Parathyroid adenoma (tissue), 2 donors: ENCODE results near the gene ENPP7.

Source experiments
- H2AFZ ChIP-seq: fragments of 300-600 bp; sonication (generic); one replicate; pipeline ENCODE4 v1.7.0; 2017; ENCODE audit warnings: antibody characterized with exemption, mild to moderate bottlenecking
- H3K27ac ChIP-seq: fragments of 300-600 bp; sonication (generic); one replicate; pipeline ENCODE4 v1.7.0; 2017
- H3K27me3 ChIP-seq: fragments of 300-600 bp; sonication (generic); one replicate; pipeline ENCODE4 v1.7.0; 2017; ENCODE audit warnings: low read length; ENCODE audit not compliant: control insufficient read depth, insufficient read depth
- H3K36me3 ChIP-seq: fragments of 300-600 bp; sonication (generic); one replicate; pipeline ENCODE4 v1.7.0; 2017; ENCODE audit warnings: low read length; ENCODE audit not compliant: control insufficient read depth, insufficient read depth
- H3K4me1 ChIP-seq: fragments of 300-600 bp; sonication (generic); one replicate; pipeline ENCODE4 v1.7.0; 2017; ENCODE audit warnings: control low read depth
- H3K4me2 ChIP-seq: fragments of 300-600 bp; sonication (generic); one replicate; pipeline ENCODE4 v1.7.0; 2017; ENCODE audit warnings: low read length
- H3K4me3 ChIP-seq: fragments of 300-600 bp; sonication (generic); one replicate; pipeline ENCODE4 v1.7.0; 2017; ENCODE audit warnings: low read depth, low read length
- H3K79me2 ChIP-seq: fragments of 300-600 bp; sonication (generic); one replicate; pipeline ENCODE4 v1.7.0; 2017; ENCODE audit warnings: control low read depth
- H3K9ac ChIP-seq: fragments of 300-600 bp; sonication (generic); one replicate; pipeline ENCODE4 v1.7.0; 2017; ENCODE audit warnings: mild to moderate bottlenecking
- H3K9me3 ChIP-seq: fragments of 300-600 bp; sonication (generic); one replicate; pipeline ENCODE4 v1.7.0; 2017; ENCODE audit warnings: low read length; ENCODE audit not compliant: control insufficient read depth
- TF ChIP-seq, protein P1 (sequence below): fragments of 300-600 bp; sonication (generic); IDR thresholded peaks from one replicate; pipeline ENCODE4 v1.7.0; 2017; ENCODE audit warnings: antibody characterized with exemption, mild to moderate bottlenecking
- donor health status: primary hyperparathyroidism.

The ENPP7 gene

DNA sequence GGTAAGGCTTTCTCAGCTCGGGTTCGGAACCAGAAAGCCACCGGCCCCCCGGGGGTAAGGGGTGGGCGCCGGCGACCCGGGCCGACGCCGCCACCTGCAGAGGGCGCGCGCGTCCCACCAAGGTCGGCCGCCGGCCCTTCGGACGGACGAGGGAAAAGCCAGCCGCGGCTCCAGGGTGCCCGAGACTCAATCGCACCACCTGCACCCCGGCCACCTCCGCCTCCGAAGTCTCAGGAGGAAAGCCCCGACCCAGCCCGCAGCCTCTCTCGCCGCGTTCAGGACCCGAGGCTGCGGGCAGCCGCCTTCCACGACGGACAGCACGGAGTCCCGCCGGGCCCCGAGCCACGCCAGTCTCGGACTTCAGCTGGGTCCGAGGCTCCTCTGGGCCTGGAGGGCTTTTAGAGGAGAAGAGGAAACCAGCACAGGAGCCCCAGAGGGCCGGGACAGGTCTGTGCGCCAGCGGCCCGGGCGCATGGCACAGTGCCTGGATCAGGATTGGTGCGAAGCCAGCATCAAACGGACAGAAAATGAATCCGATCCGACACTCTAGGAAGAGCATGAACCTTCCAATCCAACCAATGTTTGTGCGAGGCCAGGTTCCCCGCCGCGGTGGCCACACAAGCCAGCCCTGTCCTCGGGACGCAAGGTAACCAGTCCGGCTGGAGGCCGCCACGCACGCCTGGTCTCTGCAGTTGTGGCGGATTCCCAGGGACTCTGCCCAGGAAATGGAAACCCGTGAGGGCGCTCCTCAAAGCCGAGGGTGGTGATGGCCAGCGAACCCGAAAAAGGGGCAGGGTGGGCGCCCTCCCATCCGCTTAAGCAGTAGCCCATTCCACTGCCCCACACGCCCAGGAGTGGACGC lies 59.4 kb downstream of the ENPP7 start:
- Histone ChIP-seq H3K27me3 (peaks cover 8% of the 10 kb centered on the region), H3K27ac (no peak overlapping the region), H3K79me2 (no peaks in the 10 kb centered on the region), H3K4me2 (peak overlapping the region; percentile 52), H3K36me3 (no peaks in the 10 kb centered on the region), H3K9ac (no peak overlapping the region), H3K4me1 (no peaks in the 10 kb centered on the region), H3K9me3 (no peaks in the 10 kb centered on the region), H3K4me3 (peak overlapping the region; percentile 36), H2AFZ (no peak overlapping the region)
- TF ChIP-seq, protein P1, sequence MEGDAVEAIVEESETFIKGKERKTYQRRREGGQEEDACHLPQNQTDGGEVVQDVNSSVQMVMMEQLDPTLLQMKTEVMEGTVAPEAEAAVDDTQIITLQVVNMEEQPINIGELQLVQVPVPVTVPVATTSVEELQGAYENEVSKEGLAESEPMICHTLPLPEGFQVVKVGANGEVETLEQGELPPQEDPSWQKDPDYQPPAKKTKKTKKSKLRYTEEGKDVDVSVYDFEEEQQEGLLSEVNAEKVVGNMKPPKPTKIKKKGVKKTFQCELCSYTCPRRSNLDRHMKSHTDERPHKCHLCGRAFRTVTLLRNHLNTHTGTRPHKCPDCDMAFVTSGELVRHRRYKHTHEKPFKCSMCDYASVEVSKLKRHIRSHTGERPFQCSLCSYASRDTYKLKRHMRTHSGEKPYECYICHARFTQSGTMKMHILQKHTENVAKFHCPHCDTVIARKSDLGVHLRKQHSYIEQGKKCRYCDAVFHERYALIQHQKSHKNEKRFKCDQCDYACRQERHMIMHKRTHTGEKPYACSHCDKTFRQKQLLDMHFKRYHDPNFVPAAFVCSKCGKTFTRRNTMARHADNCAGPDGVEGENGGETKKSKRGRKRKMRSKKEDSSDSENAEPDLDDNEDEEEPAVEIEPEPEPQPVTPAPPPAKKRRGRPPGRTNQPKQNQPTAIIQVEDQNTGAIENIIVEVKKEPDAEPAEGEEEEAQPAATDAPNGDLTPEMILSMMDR = peak; percentile 61

DNA sequence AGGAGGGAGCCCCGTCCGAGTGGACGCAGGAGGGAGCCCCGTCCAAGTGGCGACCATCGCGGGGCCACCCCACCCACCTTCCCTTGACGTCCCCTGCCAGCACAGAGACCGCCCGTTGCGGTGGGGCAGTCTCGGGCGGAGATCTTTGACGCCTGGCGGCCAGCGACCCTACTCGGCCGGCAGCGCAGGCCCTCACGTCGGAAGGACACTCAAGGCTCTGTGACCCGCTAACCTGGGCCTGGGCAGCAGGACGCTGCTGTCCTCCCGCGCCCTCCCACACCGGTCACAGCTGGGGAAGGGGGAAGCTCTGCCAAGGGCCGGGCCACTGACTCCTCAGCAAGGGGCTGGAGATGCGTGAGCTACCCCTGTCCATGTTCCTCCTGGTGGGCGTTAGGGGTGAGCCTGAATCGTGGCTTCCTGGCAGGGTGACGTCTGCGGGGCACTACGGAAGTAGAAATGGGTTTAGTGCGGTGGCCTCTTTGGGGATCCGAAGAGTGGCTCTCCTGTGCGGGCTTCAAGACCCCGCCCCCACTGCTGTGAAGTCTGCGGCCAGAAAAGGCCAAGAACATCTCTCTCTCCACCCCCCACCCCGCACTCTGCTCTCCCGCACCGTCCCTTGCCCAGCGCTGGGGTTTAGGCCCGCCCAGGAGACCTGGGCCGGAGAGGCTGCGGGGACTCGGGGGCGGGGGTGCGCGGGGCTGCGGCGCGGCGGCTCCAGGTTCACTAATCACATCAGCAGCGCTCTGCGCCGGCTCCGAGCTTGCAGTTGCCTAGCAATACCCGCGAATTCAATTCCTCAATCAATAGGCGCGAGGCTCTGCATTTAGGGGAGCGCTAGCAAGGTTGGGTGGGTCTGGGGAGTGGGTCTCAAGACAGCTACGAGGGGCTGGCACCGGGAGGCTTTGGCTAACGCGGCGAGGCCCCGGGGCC lies 60.3 kb downstream of the ENPP7 start:
- H3K9me3 ChIP-seq = no peaks in the 10 kb centered on the region
- H3K27ac ChIP-seq = no peak overlapping the region
- no peak overlapping the region for H3K4me2 ChIP-seq
- peaks cover 8% of the 10 kb centered on the region for H3K27me3 ChIP-seq
- peak overlapping the region; percentile 5 for H3K4me3 ChIP-seq
- H3K4me1 ChIP-seq = no peaks in the 10 kb centered on the region
- no peak overlapping the region for H2AFZ ChIP-seq
- no peaks in the 10 kb centered on the region for H3K79me2 ChIP-seq
- no peaks in the 10 kb centered on the region for H3K36me3 ChIP-seq
- TF ChIP-seq, protein P1 = no peak
- H3K9ac ChIP-seq = no peak overlapping the region

DNA sequence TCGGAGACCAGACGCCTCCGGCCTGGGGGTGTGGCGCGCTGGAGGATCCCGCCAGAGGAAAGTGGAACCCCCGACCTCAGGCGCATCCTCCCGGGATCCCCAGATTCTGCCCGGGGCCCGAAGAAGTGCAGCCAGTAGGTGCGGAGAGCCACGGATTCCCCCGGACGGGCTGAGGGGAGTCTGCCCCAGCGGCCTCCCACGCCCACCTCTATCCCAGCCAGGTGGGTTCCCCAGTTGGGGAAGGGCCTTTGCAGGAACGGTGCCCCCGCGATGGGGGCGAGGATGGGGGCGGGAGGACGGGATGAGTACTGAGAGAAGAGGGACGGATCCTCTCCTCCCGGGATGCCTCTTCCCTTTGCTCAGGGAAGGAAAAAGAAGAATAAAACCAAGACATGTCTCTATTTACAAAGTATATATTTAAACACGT lies 61.0 kb downstream of the ENPP7 start:
- Histone ChIP-seq H3K9me3 (no peaks in the 10 kb centered on the region), H3K27ac (no peak overlapping the region), H3K4me2 (no peak overlapping the region), H3K27me3 (peaks cover 8% of the 10 kb centered on the region), H2AFZ (no peak overlapping the region), H3K4me3 (no peak overlapping the region), H3K79me2 (no peaks in the 10 kb centered on the region), H3K9ac (no peak overlapping the region), H3K36me3 (no peaks in the 10 kb centered on the region), H3K4me1 (no peaks in the 10 kb centered on the region)
- TF ChIP-seq, protein P1 = no peak
